MCF 10A (cell line): ENCODE data around the gene SRSF3. TPM values are rescaled to one million over a fixed set of nuclear protein-coding genes. Genes with fewer than 3 reads are reported as not detected.

Source experiments
- BruUV-seq: library from RNA; stranded (reverse); fragments of 400-500 nt; replicated peaks from 2 replicates; lab custom pipeline; 2021; lab: Mats Ljungman, UMichigan
- CTCF ChIA-PET: fragments of 300-600 bp; sonication (Branson Sonifier 250); formaldehyde crosslinking; extraction: SDS; loops from one replicate; lab custom pipeline; 2021; ENCODE audit warnings: antibody characterized with exemption, inconsistent platforms; lab: Yijun Ruan, JAX
- POLR2A ChIA-PET: fragments of 300-600, 350-650 bp; sonication (Branson Sonifier 250); formaldehyde crosslinking; extraction: SDS; loops from one replicate; lab custom pipeline; 2020; ENCODE audit warnings: antibody characterized with exemption, inconsistent platforms; lab: Yijun Ruan, JAX
- DNase-seq: peaks from one replicate; pipeline ENCODE4 v3.0.0-alpha.2; 2018; ENCODE audit not compliant: unreplicated experiment
- H3K27ac Mint-ChIP-seq: one replicate; pipeline ENCODE4 v1.8.0; 2022; ENCODE audit warnings: mild to moderate bottlenecking, low read depth, mixed read lengths; ENCODE audit not compliant: unreplicated experiment
- H3K27me3 Mint-ChIP-seq: one replicate; pipeline ENCODE4 v1.8.0; 2022; ENCODE audit warnings: mixed read lengths; ENCODE audit not compliant: insufficient read depth, unreplicated experiment
- H3K36me3 Mint-ChIP-seq: one replicate; pipeline ENCODE4 v1.8.0; 2022; ENCODE audit warnings: mild to moderate bottlenecking, moderate library complexity, mixed read lengths; ENCODE audit not compliant: insufficient read depth, unreplicated experiment
- H3K4me1 Mint-ChIP-seq: one replicate; pipeline ENCODE4 v1.8.0; 2022; ENCODE audit warnings: mixed read lengths; ENCODE audit not compliant: insufficient read depth, unreplicated experiment
- H3K4me3 Mint-ChIP-seq: one replicate; pipeline ENCODE4 v1.8.0; 2022; ENCODE audit warnings: mild to moderate bottlenecking, moderate library complexity, mixed read lengths; ENCODE audit not compliant: unreplicated experiment
- H3K9me3 Mint-ChIP-seq: one replicate; pipeline ENCODE4 v1.8.0; 2022; ENCODE audit warnings: mixed read lengths; ENCODE audit not compliant: unreplicated experiment
- CTCF ChIP-seq: fragments of 200-600 bp; IDR thresholded peaks from one replicate; pipeline ENCODE4 v1.8.0; 2022; ENCODE audit warnings: antibody characterized with exemption, mild to moderate bottlenecking; ENCODE audit not compliant: unreplicated experiment
- intact Hi-C: fragments of 100-400 bp; cut with micrococcal nuclease; formaldehyde crosslinking; loops from 2 replicates; pipeline ENCODE4 v1.14.1; 2022
- total RNA-seq: library from RNA; stranded (reverse); gene quantifications from 2 replicates; pipeline ENCODE4 v1.2.3, GENCODE V29; 2022

The SRSF3 gene
- total RNA-seq, 1 experiment from 2014 or later, result 364 TPM

GRCh38 chr6:36624461-36625157 is 30.4 kb downstream of the SRSF3 start:
- no peak for DNase-seq
- POLR2A ChIA-PET, result interaction anchor here (0.7 to 3.6 kb wide), 12 partner anchors 10 to 397 kb away, joined by 3 to 44 read pairs (median 6); partner anchors contain the start of gene CDKN1A
- Mint-ChIP-seq H3K4me1 (peaks cover 25% of the 10 kb centered on the region), H3K27me3 (no peaks in the 10 kb centered on the region), H3K27ac (no peak overlapping the region), H3K9me3 (no peaks in the 10 kb centered on the region), H3K4me3 (no peak overlapping the region), H3K36me3 (peaks cover 5% of the 10 kb centered on the region)
- intact Hi-C loops, result no loop called here
- BruUV-seq, result no TSS peak
- TF ChIP-seq CTCF, result no peak
- CTCF ChIA-PET, result interaction anchor here (0.5 to 3.8 kb wide), 26 partner anchors 9 to 382 kb away, joined by 3 to 27 read pairs (median 4); no protein-coding TSS in a partner anchor

DNA sequence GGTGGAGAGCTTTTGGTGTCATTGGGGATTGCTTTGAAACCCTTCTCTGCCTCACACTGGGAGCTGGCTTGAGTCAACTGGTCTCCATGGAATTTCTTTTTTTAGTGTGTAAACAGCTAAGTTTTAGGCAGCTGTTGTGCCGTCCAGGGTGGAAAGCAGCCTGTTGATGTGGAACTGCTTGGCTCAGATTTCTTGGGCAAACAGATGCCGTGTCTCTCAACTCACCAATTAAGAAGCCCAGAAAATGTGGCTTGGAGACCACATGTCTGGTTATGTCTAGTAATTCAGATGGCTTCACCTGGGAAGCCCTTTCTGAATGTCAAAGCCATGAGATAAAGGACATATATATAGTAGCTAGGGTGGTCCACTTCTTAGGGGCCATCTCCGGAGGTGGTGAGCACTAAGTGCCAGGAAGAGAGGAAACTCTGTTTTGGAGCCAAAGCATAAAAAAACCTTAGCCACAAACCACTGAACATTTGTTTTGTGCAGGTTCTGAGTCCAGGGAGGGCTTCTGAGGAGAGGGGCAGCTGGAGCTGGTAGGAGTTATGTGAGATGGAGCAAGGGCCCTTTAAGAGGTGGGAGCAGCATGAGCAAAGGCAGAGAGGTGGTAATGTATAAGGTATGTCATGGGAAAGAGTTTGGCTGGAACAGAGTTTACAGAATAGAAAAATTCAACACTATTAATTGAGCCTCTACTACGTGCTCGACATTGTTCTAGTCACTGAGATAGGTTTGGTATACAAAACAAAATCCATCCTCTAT is 31.2 kb downstream of the SRSF3 start:
- no peak for DNase-seq
- no peak overlapping the region for H3K4me3 Mint-ChIP-seq
- ChIA-PET POLR2A (interaction anchor here (0.7 to 3.6 kb wide), 10 partner anchors 9 to 397 kb away, joined by 3 to 44 read pairs (median 6); partner anchors contain the start of gene CDKN1A), CTCF (interaction anchor here (0.6 to 3.8 kb wide), 15 partner anchors 10 to 382 kb away, joined by 3 to 27 read pairs (median 4); no protein-coding TSS in a partner anchor)
- intact Hi-C loops, result no loop called here
- no peak for TF ChIP-seq CTCF
- no peak overlapping the region for H3K27ac Mint-ChIP-seq
- H3K4me1 Mint-ChIP-seq, result peaks cover 25% of the 10 kb centered on the region
- peaks cover 5% of the 10 kb centered on the region for H3K36me3 Mint-ChIP-seq
- BruUV-seq, result no TSS peak
- H3K9me3 Mint-ChIP-seq, result no peaks in the 10 kb centered on the region
- no peaks in the 10 kb centered on the region for H3K27me3 Mint-ChIP-seq

- CTCF ChIA-PET, result interaction anchor here (0.7 to 1.7 kb wide), 2 partner anchors 20 to 25 kb away, joined by 3 read pairs; no protein-coding TSS in a partner anchor
- no peak overlapping the region for H3K27ac Mint-ChIP-seq
- H3K4me1 Mint-ChIP-seq, result peaks cover 25% of the 10 kb centered on the region
- POLR2A ChIA-PET, result interaction anchor here (2.0 to 3.6 kb wide), 2 partner anchors 17 to 52 kb away, joined by 11 to 44 read pairs; partner anchors contain the start of gene CDKN1A
- DNase-seq, result no peak
- intact Hi-C loops, result no loop called here
- no peak overlapping the region for H3K4me3 Mint-ChIP-seq
- BruUV-seq, result no TSS peak
- H3K9me3 Mint-ChIP-seq, result no peaks in the 10 kb centered on the region
- H3K36me3 Mint-ChIP-seq, result peaks cover 5% of the 10 kb centered on the region
- TF ChIP-seq CTCF, result no peak
- no peaks in the 10 kb centered on the region for H3K27me3 Mint-ChIP-seq
Measured at GRCh38 chr6:36626636-36627035, 32.5 kb downstream of the SRSF3 start.

DNA sequence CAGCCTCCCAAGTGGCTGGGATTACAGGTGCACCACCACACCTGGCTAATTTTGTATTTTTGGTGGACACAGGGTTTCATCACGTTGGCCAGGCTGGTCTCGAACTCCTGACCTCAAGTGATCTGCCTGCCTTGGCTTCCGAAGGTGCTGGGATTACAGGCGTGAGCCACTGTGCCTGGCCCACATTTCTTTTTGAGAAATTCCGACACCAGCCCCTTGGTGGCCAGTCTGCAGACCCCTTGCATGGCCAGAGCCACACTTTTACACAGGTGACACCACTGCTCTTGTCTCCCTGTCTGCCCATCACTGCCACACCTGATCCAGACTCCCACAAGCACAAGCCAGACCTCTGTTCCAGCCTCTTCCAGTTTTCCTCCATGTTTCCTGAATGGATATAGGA is 33.0 kb downstream of the SRSF3 start:
- DNase-seq, result no peak
- Mint-ChIP-seq H3K9me3 (no peaks in the 10 kb centered on the region), H3K4me3 (no peak overlapping the region), H3K27ac (no peak overlapping the region), H3K36me3 (peaks cover 5% of the 10 kb centered on the region), H3K27me3 (no peaks in the 10 kb centered on the region), H3K4me1 (peaks cover 25% of the 10 kb centered on the region)
- TF ChIP-seq CTCF, result no peak
- intact Hi-C loops, result no loop called here
- ChIA-PET CTCF (no interaction called here), POLR2A (interaction anchor here (0.9 to 3.3 kb wide), 9 partner anchors 12 to 508 kb away, joined by 3 to 63 read pairs (median 10); partner anchors contain the start of gene CDKN1A)
- BruUV-seq, result no TSS peak
